SU-DHL-6 (cell line): Measurements from ENCODE around the gene TCL1A.

Experiments used
- H2AFZ ChIP-seq: fragments of 200-600 bp; sonication (generic); 2 replicates; pipeline ENCODE4 v1.6.1; 2014; ENCODE audit warnings: low read depth, mild to moderate bottlenecking, moderate library complexity, mixed read lengths, antibody characterized with exemption, low read length; ENCODE audit not compliant: severe bottlenecking
- H3F3A ChIP-seq: fragments of 200-600 bp; shearing (Covaris generic); 2 replicates; pipeline ENCODE4 v1.6.0; 2016; ENCODE audit warnings: antibody characterized with exemption, mild to moderate bottlenecking; ENCODE audit not compliant: insufficient read depth
- H3K27ac ChIP-seq: fragments of 200-600 bp; sonication (generic); 2 replicates; pipeline ENCODE4 v1.5.1; 2016; ENCODE audit warnings: low read depth, mild to moderate bottlenecking, low read length, moderate library complexity, mixed read lengths
- H3K27me3 ChIP-seq: fragments of 200-600 bp; sonication (generic), shearing (Covaris generic); 2 replicates; pipeline ENCODE4 v1.6.0; 2014; ENCODE audit warnings: mild to moderate bottlenecking, low read length
- H3K36me3 ChIP-seq: fragments of 200-600 bp; sonication (generic); 2 replicates; pipeline ENCODE4 v1.6.1; 2014; ENCODE audit warnings: mild to moderate bottlenecking, low read length, mixed read lengths
- H3K4me2 ChIP-seq: fragments of 300-600, 200-600 bp; shearing (Covaris generic), sonication (generic); 2 replicates; pipeline ENCODE4 v1.6.0; 2014; ENCODE audit warnings: low read length, low read depth, mild to moderate bottlenecking; ENCODE audit not compliant: poor library complexity, severe bottlenecking
- H3K4me3 ChIP-seq: fragments of 200-600 bp; sonication (generic); 2 replicates; pipeline ENCODE4 v1.5.1; 2014; ENCODE audit warnings: antibody characterized with exemption, low read length, mild to moderate bottlenecking, mixed read lengths; ENCODE audit not compliant: insufficient read depth, poor library complexity, severe bottlenecking
- H3K79me2 ChIP-seq: fragments of 200-600 bp; sonication (generic); 2 replicates; pipeline ENCODE4 v1.6.1; 2014; ENCODE audit warnings: mild to moderate bottlenecking, low read length, moderate library complexity; ENCODE audit not compliant: insufficient read depth
- H3K9ac ChIP-seq: fragments of 200-600 bp; sonication (generic); 2 replicates; pipeline ENCODE4 v1.7.0; 2014; ENCODE audit warnings: mild to moderate bottlenecking, low read length
- H3K9me2 ChIP-seq: fragments of 200-600 bp; sonication (generic); replicated peaks from 2 replicates; pipeline ENCODE4 v1.6.1; 2014; ENCODE audit warnings: low read length; ENCODE audit not compliant: insufficient read depth
- H3K9me3 ChIP-seq: fragments of 200-600 bp; sonication (generic); 2 replicates; pipeline ENCODE4 v1.6.1; 2014; ENCODE audit warnings: low read length, mixed read lengths; ENCODE audit not compliant: insufficient read depth
- H4K20me1 ChIP-seq: fragments of 200-600 bp; sonication (generic); 2 replicates; pipeline ENCODE4 v1.6.1; 2014; ENCODE audit warnings: low read depth, mild to moderate bottlenecking, antibody characterized with exemption, low read length, moderate library complexity, mixed read lengths
- CTCF ChIP-seq: fragments of 200-600 bp; sonication (generic); IDR thresholded peaks from one replicate; pipeline ENCODE4 v1.5.1; 2017; ENCODE audit warnings: antibody characterized with exemption, mild to moderate bottlenecking, low read length, moderate library complexity; ENCODE audit not compliant: insufficient read depth, poor library complexity, severe bottlenecking
- EZH2phosphoT487 ChIP-seq: fragments of 200-600 bp; sonication (generic), shearing (Covaris generic); conservative IDR thresholded peaks from 2 replicates; pipeline ENCODE4 v1.6.1; 2018; ENCODE audit warnings: mild to moderate bottlenecking, antibody characterized with exemption, low read length, moderate library complexity, mixed read lengths

The TCL1A gene

GRCh38 chr14:95756127-95756526, 42.2 kb upstream of the TCL1A start:
- Histone ChIP-seq H3K79me2 (no peaks in the 10 kb centered on the region), H3K36me3 (no peaks in the 10 kb centered on the region), H3K9me3 (no peaks in the 10 kb centered on the region), H3K27ac (no peak overlapping the region), H3K4me3 (no peak overlapping the region), H3K4me2 (no peak overlapping the region), H3K9ac (no peak overlapping the region), H4K20me1 (no peaks in the 10 kb centered on the region), H3K9me2 (no peaks in the 10 kb centered on the region), H2AFZ (no peak overlapping the region), H3K27me3 (no peaks in the 10 kb centered on the region), H3F3A (no peaks in the 10 kb centered on the region)
- no peak for TF ChIP-seq EZH2phosphoT487

GRCh38 chr14:95741781-95742180, 27.9 kb upstream of the TCL1A start:
- Histone ChIP-seq H3K79me2 (no peaks in the 10 kb centered on the region), H3K27ac (no peak overlapping the region), H4K20me1 (no peaks in the 10 kb centered on the region), H3F3A (no peaks in the 10 kb centered on the region), H3K4me3 (no peak overlapping the region), H3K36me3 (no peaks in the 10 kb centered on the region; the same call in 1 of the 2 replicates), H3K9ac (no peak overlapping the region), H3K4me2 (no peak overlapping the region), H3K27me3 (no peaks in the 10 kb centered on the region), H3K9me2 (no peaks in the 10 kb centered on the region), H2AFZ (no peak overlapping the region), H3K9me3 (no peaks in the 10 kb centered on the region; the same call in 1 of the 2 replicates)
- TF ChIP-seq CTCF (no peak), EZH2phosphoT487 (no peak)

- H3K4me2 ChIP-seq, result no peak overlapping the region
Measured at GRCh38 chr14:95741038-95741490, 27.1 kb upstream of the TCL1A start.

GRCh38 chr14:95739356-95739755, 25.4 kb upstream of the TCL1A start:
- H3K4me3 ChIP-seq, result no peak overlapping the region
- H3K4me2 ChIP-seq, result no peak overlapping the region
- H3K27me3 ChIP-seq, result no peaks in the 10 kb centered on the region
- H3K9me2 ChIP-seq, result no peaks in the 10 kb centered on the region
- no peaks in the 10 kb centered on the region for H3K79me2 ChIP-seq
- TF ChIP-seq EZH2phosphoT487 (no peak), CTCF (no peak)
- H3K9ac ChIP-seq, result no peak overlapping the region
- no peaks in the 10 kb centered on the region; the same call in 1 of the 2 replicates for H3K36me3 ChIP-seq
- H3K27ac ChIP-seq, result no peak overlapping the region
- no peaks in the 10 kb centered on the region for H3F3A ChIP-seq
- no peaks in the 10 kb centered on the region; the same call in 1 of the 2 replicates for H3K9me3 ChIP-seq
- peak overlapping the region; percentile 87 for H2AFZ ChIP-seq
- no peaks in the 10 kb centered on the region for H4K20me1 ChIP-seq

More at GRCh38 chr14:95741038-95741490, 27.1 kb upstream of the TCL1A start:
- no peaks in the 10 kb centered on the region for H3K27me3 ChIP-seq
- H2AFZ ChIP-seq, result no peak overlapping the region
- H3F3A ChIP-seq, result no peaks in the 10 kb centered on the region
- TF ChIP-seq EZH2phosphoT487, result no peak
- no peak for TF ChIP-seq CTCF
- no peak overlapping the region for H3K27ac ChIP-seq
- H3K9me2 ChIP-seq, result no peaks in the 10 kb centered on the region
- no peaks in the 10 kb centered on the region for H3K79me2 ChIP-seq
- H3K9me3 ChIP-seq, result no peaks in the 10 kb centered on the region; the same call in 1 of the 2 replicates
- no peak overlapping the region for H3K4me3 ChIP-seq
- no peaks in the 10 kb centered on the region; the same call in 1 of the 2 replicates for H3K36me3 ChIP-seq
- H3K9ac ChIP-seq, result no peak overlapping the region
- H4K20me1 ChIP-seq, result no peaks in the 10 kb centered on the region
